ENCODE results near the gene ERF.

DNA sequence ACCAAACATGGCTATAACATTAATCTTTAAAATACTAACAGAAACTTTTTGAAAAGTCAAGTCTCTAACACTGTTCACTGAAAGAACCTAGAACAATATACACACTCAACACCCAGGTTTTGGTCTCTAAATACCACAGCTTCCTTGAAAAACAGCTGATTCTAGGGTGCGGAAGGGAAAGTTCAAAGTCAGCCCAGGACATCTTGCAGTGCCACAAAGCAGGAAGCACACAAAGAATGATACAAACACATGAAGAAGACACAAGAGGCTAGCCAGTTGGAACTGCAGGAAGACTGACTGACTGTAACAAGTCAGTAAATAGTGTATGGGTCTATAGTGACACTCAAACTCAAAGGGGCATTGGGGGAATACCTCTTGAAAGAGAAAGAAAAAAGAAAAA is 42.0 kb downstream of the ERF start:
- TF ChIP-seq, protein P1, sequence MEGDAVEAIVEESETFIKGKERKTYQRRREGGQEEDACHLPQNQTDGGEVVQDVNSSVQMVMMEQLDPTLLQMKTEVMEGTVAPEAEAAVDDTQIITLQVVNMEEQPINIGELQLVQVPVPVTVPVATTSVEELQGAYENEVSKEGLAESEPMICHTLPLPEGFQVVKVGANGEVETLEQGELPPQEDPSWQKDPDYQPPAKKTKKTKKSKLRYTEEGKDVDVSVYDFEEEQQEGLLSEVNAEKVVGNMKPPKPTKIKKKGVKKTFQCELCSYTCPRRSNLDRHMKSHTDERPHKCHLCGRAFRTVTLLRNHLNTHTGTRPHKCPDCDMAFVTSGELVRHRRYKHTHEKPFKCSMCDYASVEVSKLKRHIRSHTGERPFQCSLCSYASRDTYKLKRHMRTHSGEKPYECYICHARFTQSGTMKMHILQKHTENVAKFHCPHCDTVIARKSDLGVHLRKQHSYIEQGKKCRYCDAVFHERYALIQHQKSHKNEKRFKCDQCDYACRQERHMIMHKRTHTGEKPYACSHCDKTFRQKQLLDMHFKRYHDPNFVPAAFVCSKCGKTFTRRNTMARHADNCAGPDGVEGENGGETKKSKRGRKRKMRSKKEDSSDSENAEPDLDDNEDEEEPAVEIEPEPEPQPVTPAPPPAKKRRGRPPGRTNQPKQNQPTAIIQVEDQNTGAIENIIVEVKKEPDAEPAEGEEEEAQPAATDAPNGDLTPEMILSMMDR (IDR thresholded peaks at IDR 0.05; ENCODE audit: poor library complexity) = no peak
- no peak for TF ChIP-seq EZH2phosphoT487 (IDR thresholded peaks at IDR 0.05; ENCODE audit: low read depth, severe bottlenecking, unreplicated experiment)
